ENCODE results near the gene PKDCC. TPM values are rescaled to one million over a fixed set of nuclear protein-coding genes. Genes with fewer than 3 reads are reported as not detected.

The PKDCC gene
- total and polyA plus RNA-seq, 10 of the 15 experiments (the other 5 are each of a cell fraction or from before 2014, with no cell fraction given) = 0.13 to 10.2 (median 2.3) TPM

DNA sequence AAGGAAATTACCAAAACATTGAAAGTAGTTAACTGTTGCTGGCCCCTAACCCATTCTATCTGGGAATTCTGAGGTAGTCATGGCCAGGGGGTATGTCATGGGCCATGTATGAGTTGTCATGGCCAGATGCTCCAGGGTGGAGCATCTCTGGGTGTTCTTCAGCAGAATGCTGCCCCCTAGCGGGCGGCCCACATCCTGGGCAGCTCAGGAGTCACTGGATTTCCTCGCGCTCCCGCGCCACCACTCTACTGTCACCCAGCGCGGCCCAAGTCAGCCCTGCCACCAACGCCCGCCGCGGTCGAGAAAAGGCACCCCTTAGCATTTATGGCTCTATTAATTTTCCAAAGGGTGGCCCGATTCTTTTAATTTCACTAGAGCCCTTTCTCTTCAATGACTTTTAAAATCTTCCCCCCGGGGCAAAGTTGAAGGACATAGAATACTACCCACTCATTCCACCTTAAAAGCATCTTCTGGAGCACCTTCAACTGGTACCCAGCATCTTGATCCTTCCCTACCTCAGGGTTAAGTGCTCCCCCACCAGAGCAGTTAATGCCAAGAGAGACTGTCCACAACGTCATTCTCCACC is 41.6 kb downstream of the PKDCC start:
- Histone ChIP-seq H3K9me3 (replicated peaks; ENCODE audit: control insufficient read depth, insufficient read depth, low read length) (no peaks in the 10 kb centered on the region), H3K9ac (ENCODE audit: control insufficient read depth, insufficient read depth, low read length) (no peak overlapping the region), H2AFZ (ENCODE audit: control insufficient read depth, low read depth, low read length) (no peak overlapping the region), H3K4me2 (ENCODE audit: control insufficient read depth, insufficient read depth) (no peak overlapping the region), H4K20me1 (ENCODE audit: control insufficient read depth, insufficient read depth) (no peaks in the 10 kb centered on the region), H3K4me3 (no peak overlapping the region), H3K27me3 (replicated peaks in 1 of 2; ENCODE audit: control insufficient read depth in 2 of 2, insufficient read depth in 2 of 2, low read length in 1 of 2) (0 out of 4 replicates have a peak, but pooled peaks cover 0 to 3% of the 10 kb centered on the region in 2 experiments), H3K4me1 (ENCODE audit: control insufficient read depth, insufficient read depth, low read length) (no peaks in the 10 kb centered on the region), H3K36me3 (ENCODE audit: control insufficient read depth in 2 of 2, insufficient read depth in 2 of 2, low read length in 1 of 2) (no peaks in the 10 kb centered on the region), H3K79me2 (ENCODE audit: control insufficient read depth, insufficient read depth, low read length) (no peaks in the 10 kb centered on the region), H3K27ac (ENCODE audit: control insufficient read depth, insufficient read depth) (no peak overlapping the region)
- no TSS peak for BruUV-seq (replicated peaks)
- ChIA-PET CTCF (interaction anchor here (0.6 to 12.8 kb wide), 14 partner anchors 8 to 431 kb away, joined by 3 to 462 read pairs (median 6); no protein-coding TSS in a partner anchor), POLR2A (interaction anchor here (1.6 kb wide), 1 partner anchor 81 kb away, joined by 3 read pairs; no protein-coding TSS in a partner anchor), SMC1A (ENCODE audit: uncharacterized antibody, unreplicated experiment) (interaction anchor here (1.0 to 3.9 kb wide), 8 partner anchors 40 to 224 kb away, joined by 3 to 29 read pairs (median 4); no protein-coding TSS in a partner anchor), RAD21 (ENCODE audit: unreplicated experiment) (interaction anchor here (0.7 to 3.2 kb wide), 4 partner anchors 9 to 236 kb away, joined by 3 to 16 read pairs (median 6); no protein-coding TSS in a partner anchor)
- 74% methylated on average over 16 of the region's 16 CpGs for WGBS (ENCODE audit: insufficient coverage, insufficient replicate concordance, low lambda C conversion rate, missing lambda C conversion rate)
- in situ Hi-C loops (cut with MboI) (loop anchor here (5.0 kb wide), 1 partner anchor 217 kb away; no protein-coding TSS in a partner anchor), intact Hi-C loops (cut with micrococcal nuclease; ENCODE audit: unreplicated experiment) (no loop called here)
- ATAC-seq (peak; percentile 96), FAIRE-seq (no peak), DNase-seq (ENCODE audit: low read depth, low spot score) (no peak)
- TF ChIP-seq, protein P1, sequence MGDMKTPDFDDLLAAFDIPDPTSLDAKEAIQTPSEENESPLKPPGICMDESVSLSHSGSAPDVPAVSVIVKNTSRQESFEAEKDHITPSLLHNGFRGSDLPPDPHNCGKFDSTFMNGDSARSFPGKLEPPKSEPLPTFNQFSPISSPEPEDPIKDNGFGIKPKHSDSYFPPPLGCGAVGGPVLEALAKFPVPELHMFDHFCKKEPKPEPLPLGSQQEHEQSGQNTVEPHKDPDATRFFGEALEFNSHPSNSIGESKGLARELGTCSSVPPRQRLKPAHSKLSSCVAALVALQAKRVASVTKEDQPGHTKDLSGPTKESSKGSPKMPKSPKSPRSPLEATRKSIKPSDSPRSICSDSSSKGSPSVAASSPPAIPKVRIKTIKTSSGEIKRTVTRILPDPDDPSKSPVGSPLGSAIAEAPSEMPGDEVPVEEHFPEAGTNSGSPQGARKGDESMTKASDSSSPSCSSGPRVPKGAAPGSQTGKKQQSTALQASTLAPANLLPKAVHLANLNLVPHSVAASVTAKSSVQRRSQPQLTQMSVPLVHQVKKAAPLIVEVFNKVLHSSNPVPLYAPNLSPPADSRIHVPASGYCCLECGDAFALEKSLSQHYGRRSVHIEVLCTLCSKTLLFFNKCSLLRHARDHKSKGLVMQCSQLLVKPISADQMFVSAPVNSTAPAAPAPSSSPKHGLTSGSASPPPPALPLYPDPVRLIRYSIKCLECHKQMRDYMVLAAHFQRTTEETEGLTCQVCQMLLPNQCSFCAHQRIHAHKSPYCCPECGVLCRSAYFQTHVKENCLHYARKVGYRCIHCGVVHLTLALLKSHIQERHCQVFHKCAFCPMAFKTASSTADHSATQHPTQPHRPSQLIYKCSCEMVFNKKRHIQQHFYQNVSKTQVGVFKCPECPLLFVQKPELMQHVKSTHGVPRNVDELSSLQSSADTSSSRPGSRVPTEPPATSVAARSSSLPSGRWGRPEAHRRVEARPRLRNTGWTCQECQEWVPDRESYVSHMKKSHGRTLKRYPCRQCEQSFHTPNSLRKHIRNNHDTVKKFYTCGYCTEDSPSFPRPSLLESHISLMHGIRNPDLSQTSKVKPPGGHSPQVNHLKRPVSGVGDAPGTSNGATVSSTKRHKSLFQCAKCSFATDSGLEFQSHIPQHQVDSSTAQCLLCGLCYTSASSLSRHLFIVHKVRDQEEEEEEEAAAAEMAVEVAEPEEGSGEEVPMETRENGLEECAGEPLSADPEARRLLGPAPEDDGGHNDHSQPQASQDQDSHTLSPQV (IDR thresholded peaks at IDR 0.05) = no peak
- TF ChIP-seq, protein P2, sequence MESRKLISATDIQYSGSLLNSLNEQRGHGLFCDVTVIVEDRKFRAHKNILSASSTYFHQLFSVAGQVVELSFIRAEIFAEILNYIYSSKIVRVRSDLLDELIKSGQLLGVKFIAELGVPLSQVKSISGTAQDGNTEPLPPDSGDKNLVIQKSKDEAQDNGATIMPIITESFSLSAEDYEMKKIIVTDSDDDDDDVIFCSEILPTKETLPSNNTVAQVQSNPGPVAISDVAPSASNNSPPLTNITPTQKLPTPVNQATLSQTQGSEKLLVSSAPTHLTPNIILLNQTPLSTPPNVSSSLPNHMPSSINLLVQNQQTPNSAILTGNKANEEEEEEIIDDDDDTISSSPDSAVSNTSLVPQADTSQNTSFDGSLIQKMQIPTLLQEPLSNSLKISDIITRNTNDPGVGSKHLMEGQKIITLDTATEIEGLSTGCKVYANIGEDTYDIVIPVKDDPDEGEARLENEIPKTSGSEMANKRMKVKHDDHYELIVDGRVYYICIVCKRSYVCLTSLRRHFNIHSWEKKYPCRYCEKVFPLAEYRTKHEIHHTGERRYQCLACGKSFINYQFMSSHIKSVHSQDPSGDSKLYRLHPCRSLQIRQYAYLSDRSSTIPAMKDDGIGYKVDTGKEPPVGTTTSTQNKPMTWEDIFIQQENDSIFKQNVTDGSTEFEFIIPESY (IDR thresholded peaks at IDR 0.05) = peak; percentile 67; the same call in 1 of the 2 replicates
- TF ChIP-seq SMC3 (IDR thresholded peaks at IDR 0.05; ENCODE audit: borderline replicate concordance, low read length) (peak; percentile 52), RAD21 (IDR thresholded peaks at IDR 0.05; ENCODE audit: insufficient read depth, low read depth, low read length) (peak; percentile 42), TBL1XR1 (IDR thresholded peaks at IDR 0.05; ENCODE audit: low read depth, low read length) (no peak), BRCA1 (IDR thresholded peaks at IDR 0.05; ENCODE audit: low read depth, low read length) (no peak), YY1 (IDR thresholded peaks at IDR 0.05; ENCODE audit: low read depth, low read length) (0 out of 2 replicates have a peak, but pooled peaks have one; percentile 21), CHD1 (IDR thresholded peaks at IDR 0.05; ENCODE audit: low read depth, low read length) (no peak), CREB1 (IDR thresholded peaks at IDR 0.05; ENCODE audit: low read depth) (0 out of 2 replicates have a peak, but pooled peaks have one; percentile 19), SP1 (IDR thresholded peaks at IDR 0.05; ENCODE audit: low read depth, low read length) (no peak), TCF12 (IDR thresholded peaks at IDR 0.05; ENCODE audit: low read depth, low read length) (0 out of 2 replicates have a peak, but pooled peaks have one; percentile 29)
- TF ChIP-seq, protein P3, sequence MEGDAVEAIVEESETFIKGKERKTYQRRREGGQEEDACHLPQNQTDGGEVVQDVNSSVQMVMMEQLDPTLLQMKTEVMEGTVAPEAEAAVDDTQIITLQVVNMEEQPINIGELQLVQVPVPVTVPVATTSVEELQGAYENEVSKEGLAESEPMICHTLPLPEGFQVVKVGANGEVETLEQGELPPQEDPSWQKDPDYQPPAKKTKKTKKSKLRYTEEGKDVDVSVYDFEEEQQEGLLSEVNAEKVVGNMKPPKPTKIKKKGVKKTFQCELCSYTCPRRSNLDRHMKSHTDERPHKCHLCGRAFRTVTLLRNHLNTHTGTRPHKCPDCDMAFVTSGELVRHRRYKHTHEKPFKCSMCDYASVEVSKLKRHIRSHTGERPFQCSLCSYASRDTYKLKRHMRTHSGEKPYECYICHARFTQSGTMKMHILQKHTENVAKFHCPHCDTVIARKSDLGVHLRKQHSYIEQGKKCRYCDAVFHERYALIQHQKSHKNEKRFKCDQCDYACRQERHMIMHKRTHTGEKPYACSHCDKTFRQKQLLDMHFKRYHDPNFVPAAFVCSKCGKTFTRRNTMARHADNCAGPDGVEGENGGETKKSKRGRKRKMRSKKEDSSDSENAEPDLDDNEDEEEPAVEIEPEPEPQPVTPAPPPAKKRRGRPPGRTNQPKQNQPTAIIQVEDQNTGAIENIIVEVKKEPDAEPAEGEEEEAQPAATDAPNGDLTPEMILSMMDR (IDR thresholded peaks at IDR 0.05 in 2 of 3, conservative IDR thresholded peaks at IDR 0.05 in 1 of 3; ENCODE audit: control insufficient read depth in 2 of 3, extremely low read depth in 1 of 3, insufficient read depth in 1 of 3, low read depth in 3 of 3, low read length in 3 of 3) = peak; percentile 66 to 74 (median 70)
